K562 (cell line): Measurements from ENCODE around the gene COL26A1. TPM values are rescaled to one million over a fixed set of nuclear protein-coding genes. Genes with fewer than 3 reads are reported as not detected.

Experiments used
- ADNP ChIP-seq: fragments of 200-800 bp; sonication (Bioruptor generic); IDR thresholded peaks from 2 replicates; pipeline ENCODE4 v1.6.1; 2016; ENCODE audit warnings: missing genetic modification characterization, missing compliant biosample characterization
- ARID2 ChIP-seq: fragments of 450-650 bp; IDR thresholded peaks from 2 replicates; pipeline ENCODE4 v1.6.1; 2017; ENCODE audit warnings: antibody characterized with exemption, mild to moderate bottlenecking
- CBFB ChIP-seq: sonication (generic); formaldehyde crosslinking; IDR thresholded peaks from 2 replicates; pipeline ENCODE4 v1.4.0; 2020; ENCODE audit warnings: mild to moderate bottlenecking, missing genetic modification reagents
- CHD2 ChIP-seq: IDR thresholded peaks from 2 replicates; pipeline ENCODE4 v1.6.1; 2011; ENCODE audit warnings: low read depth, low read length
- HMBOX1 ChIP-seq: sonication (generic); IDR thresholded peaks from 2 replicates; pipeline ENCODE4 v1.6.1; 2016
- MTA3 ChIP-seq: fragments of 450-650 bp; formaldehyde crosslinking; IDR thresholded peaks from 2 replicates; pipeline ENCODE4 v1.6.1; 2017; ENCODE audit warnings: mild to moderate bottlenecking, borderline replicate concordance
- PCBP2 ChIP-seq: fragments of 200-400 bp; formaldehyde crosslinking; IDR thresholded peaks from 2 replicates; pipeline ENCODE4 v1.6.1; 2018; ENCODE audit warnings: low read length, low read depth, mild to moderate bottlenecking, moderate library complexity; ENCODE audit not compliant: poor library complexity, severe bottlenecking
- PHF20 ChIP-seq: fragments of 450-650 bp; IDR thresholded peaks from 2 replicates; pipeline ENCODE4 v1.6.1; 2018; ENCODE audit not compliant: partially characterized antibody
- TAF15 ChIP-seq: fragments of 200-400 bp; formaldehyde crosslinking; IDR thresholded peaks from 2 replicates; pipeline ENCODE4 v1.6.1; 2017; ENCODE audit warnings: mild to moderate bottlenecking, low read depth, low read length, moderate library complexity
- TCF3 ChIP-seq: sonication (generic); formaldehyde crosslinking; IDR thresholded peaks from 2 replicates; pipeline ENCODE4 v1.4.0; 2020; ENCODE audit warnings: mild to moderate bottlenecking, missing genetic modification reagents
- TFAP4 ChIP-seq: sonication (generic); formaldehyde crosslinking; IDR thresholded peaks from 2 replicates; pipeline ENCODE4 v1.8.0; 2022; ENCODE audit warnings: missing genetic modification reagents, mild to moderate bottlenecking, moderate library complexity, borderline replicate concordance
- ZFP30 ChIP-seq: fragments of 250-450 bp; sonication (Bioruptor Pico); IDR thresholded peaks from 2 replicates; pipeline ENCODE4 v1.8.0; 2022; ENCODE audit warnings: moderate library complexity, mild to moderate bottlenecking, inconsistent platforms, borderline replicate concordance
- ZHX1 ChIP-seq: fragments of 150-350 bp; conservative IDR thresholded peaks from 2 replicates; pipeline ENCODE4 v1.6.1; 2014; ENCODE audit warnings: low read length
- ZKSCAN8 ChIP-seq: fragments of 200-800 bp; sonication (Bioruptor generic); IDR thresholded peaks from 2 replicates; pipeline ENCODE4 v1.6.1; 2016; ENCODE audit warnings: missing genetic modification characterization, missing compliant biosample characterization
- ZNF146 ChIP-seq: IDR thresholded peaks from one replicate; pipeline ENCODE4 v1.6.1; 2018; ENCODE audit warnings: missing compliant biosample characterization; ENCODE audit not compliant: unreplicated experiment
- ZNF3 ChIP-seq: fragments of 250-450 bp; sonication (Bioruptor Pico); IDR thresholded peaks from 2 replicates; pipeline ENCODE4 v1.5.0; 2021; ENCODE audit warnings: mild to moderate bottlenecking, moderate library complexity
- ZNF639 ChIP-seq, 2 experiments: fragments of 200-800 bp in 1 of 2; sonication (Bioruptor generic) in 1 of 2; sonication (generic) in 1 of 2; formaldehyde crosslinking in 1 of 2; IDR thresholded peaks in 1 of 2; conservative IDR thresholded peaks in 1 of 2; 2 replicates each; pipeline versions ENCODE4 v1.5.0 to v1.6.1; 2016 to 2020; ENCODE audit warnings: missing compliant biosample characterization in 1 of 2, missing genetic modification characterization in 1 of 2, missing genetic modification reagents in 1 of 2
- polyA plus RNA-seq, 8 experiments: library from polyadenylated mRNA; depleted of rRNA in 4 of 8; stranded (reverse) in 5 of 8; unstranded in 3 of 8; fragments of >200 nt; fragmentation: Nextera tagmentation in 2 of 8; fragmentation: Illumina TruSeq in 1 of 8; extraction: Ambion mirVana in 2 of 8; extraction: Trizol in 1 of 8; gene quantifications; 2 replicates each; pipeline versions ENCODE4 v1.2.1 to v1.2.3, GENCODE V29; 2011 to 2014; ENCODE audit warnings: inconsistent platforms in 1 of 8, missing spikeins in 1 of 8
- total RNA-seq, 7 experiments: library from RNA; depleted of rRNA in 6 of 7; stranded (reverse); fragments of >200 nt in 6 of 7; fragmentation: Illumina TruSeq in 2 of 7; extraction: Trizol in 2 of 7; gene quantifications; 2 replicates each; pipeline versions ENCODE4 v1.2.1 to v1.2.3, GENCODE V29; 2011 to 2021; ENCODE audit warnings: low replicate concordance in 1 of 7

The COL26A1 gene
- total and polyA plus RNA-seq, 9 of the 15 experiments (the other 6 are each of a cell fraction or from before 2014, with no cell fraction given) = 0.04 to 0.39 (median 0.07) TPM; not detected in 5

DNA sequence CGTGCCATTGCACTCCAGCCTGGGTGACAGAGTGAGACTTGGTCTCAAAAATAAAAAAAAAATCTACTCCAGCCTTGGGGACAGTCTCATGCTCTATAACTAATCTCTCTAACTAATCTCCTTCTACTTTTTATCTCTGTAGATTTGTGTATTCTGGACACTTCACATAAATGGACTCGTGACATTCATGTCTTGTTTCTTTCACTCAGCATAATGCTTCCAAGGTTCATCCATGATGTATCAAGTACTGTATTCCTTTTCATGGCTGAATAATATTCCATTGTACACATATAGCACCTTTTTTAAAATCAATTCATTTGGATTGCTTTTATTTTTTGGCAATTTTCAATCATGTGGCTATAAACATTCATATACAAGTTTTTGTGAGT, 9.8 kb upstream of the COL26A1 start (continued):
- TF ChIP-seq CBFB (no peak), TCF3 (CRISPR knock-in tag) (no peak), MTA3 (no peak), PCBP2 (no peak), ZNF146 (peak; percentile 100), ZHX1 (no peak), ZKSCAN8 (CRISPR knock-in tag) (0 out of 2 replicates have a peak, but pooled peaks have one; percentile 54), ZFP30 (CRISPR knock-in tag) (no peak), PHF20 (no peak), ARID2 (no peak), ADNP (peak; percentile 93; the same call in 1 of the 2 replicates), CHD2 (no peak), HMBOX1 (peak; percentile 37), TAF15 (no peak), ZNF3 (CRISPR knock-in tag) (0 out of 2 replicates have a peak, but pooled peaks have one; percentile 30), ZNF639 (CRISPR knock-in tag; conservative IDR thresholded peaks at IDR 0.05 in 1 of 2, IDR thresholded peaks at IDR 0.05 in 1 of 2) (no peak), TFAP4 (CRISPR knock-in tag) (no peak)
